Measurements from ENCODE around the gene PIM3. TPM values are rescaled to one million over a fixed set of nuclear protein-coding genes. Genes with fewer than 3 reads are reported as not detected.

PIM3 gene
- total and polyA plus RNA-seq, 10 of the 15 experiments (the other 5 are each of a cell fraction or from before 2014, with no cell fraction given): 0.31 to 60.8 (median 12.4) TPM

DNA sequence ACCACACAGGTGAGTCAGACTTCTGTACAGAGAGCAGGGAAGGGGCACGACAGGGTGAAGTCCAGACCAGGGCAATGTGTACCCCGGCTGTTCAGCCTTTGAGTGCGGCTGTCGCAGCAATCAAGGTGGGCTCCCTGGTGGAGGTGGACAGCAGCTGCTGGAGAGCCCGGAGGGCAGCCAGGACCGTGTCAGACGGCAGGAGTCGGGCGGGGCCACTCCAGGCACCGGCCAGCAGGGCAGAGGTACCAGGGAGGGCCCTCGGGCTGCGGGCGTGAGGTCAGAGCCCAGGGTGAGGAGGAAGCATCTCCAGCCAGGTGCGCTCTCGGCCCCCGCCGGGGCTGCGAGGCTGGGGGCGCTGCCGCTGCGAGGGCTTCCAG lies 802 bp upstream of the PIM3 start (continued):
- TF ChIP-seq, protein P1, sequence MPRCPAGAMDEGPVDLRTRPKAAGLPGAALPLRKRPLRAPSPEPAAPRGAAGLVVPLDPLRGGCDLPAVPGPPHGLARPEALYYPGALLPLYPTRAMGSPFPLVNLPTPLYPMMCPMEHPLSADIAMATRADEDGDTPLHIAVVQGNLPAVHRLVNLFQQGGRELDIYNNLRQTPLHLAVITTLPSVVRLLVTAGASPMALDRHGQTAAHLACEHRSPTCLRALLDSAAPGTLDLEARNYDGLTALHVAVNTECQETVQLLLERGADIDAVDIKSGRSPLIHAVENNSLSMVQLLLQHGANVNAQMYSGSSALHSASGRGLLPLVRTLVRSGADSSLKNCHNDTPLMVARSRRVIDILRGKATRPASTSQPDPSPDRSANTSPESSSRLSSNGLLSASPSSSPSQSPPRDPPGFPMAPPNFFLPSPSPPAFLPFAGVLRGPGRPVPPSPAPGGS (IDR thresholded peaks at IDR 0.05; ENCODE audit: borderline replicate concordance, insufficient read depth, low read depth, low read length, poor library complexity, severe bottlenecking): no peak
- TF ChIP-seq RFX5 (IDR thresholded peaks at IDR 0.05; ENCODE audit: low read depth, low read length) (no peak), BACH1 (IDR thresholded peaks at IDR 0.05; ENCODE audit: borderline replicate concordance) (peak; percentile 70), ESRRA (IDR thresholded peaks at IDR 0.05; ENCODE audit: low read length) (0 out of 2 replicates have a peak, but pooled peaks have one; percentile 18), CHD1 (IDR thresholded peaks at IDR 0.05; ENCODE audit: low read depth, low read length) (no peak), ZBED1 (IDR thresholded peaks at IDR 0.05; ENCODE audit: borderline replicate concordance) (no peak), ZNF217 (IDR thresholded peaks at IDR 0.05) (peak; percentile 53; the same call in 1 of the 2 replicates), HDAC2 (IDR thresholded peaks at IDR 0.05) (no peak), BHLHE40 (IDR thresholded peaks at IDR 0.05; ENCODE audit: borderline replicate concordance in 1 of 2, low read depth in 2 of 2, low read length in 1 of 2) (no peak), FOS (IDR thresholded peaks at IDR 0.05; ENCODE audit: borderline replicate concordance, extremely low read depth, insufficient read length) (no peak)
- TF ChIP-seq, protein P2, sequence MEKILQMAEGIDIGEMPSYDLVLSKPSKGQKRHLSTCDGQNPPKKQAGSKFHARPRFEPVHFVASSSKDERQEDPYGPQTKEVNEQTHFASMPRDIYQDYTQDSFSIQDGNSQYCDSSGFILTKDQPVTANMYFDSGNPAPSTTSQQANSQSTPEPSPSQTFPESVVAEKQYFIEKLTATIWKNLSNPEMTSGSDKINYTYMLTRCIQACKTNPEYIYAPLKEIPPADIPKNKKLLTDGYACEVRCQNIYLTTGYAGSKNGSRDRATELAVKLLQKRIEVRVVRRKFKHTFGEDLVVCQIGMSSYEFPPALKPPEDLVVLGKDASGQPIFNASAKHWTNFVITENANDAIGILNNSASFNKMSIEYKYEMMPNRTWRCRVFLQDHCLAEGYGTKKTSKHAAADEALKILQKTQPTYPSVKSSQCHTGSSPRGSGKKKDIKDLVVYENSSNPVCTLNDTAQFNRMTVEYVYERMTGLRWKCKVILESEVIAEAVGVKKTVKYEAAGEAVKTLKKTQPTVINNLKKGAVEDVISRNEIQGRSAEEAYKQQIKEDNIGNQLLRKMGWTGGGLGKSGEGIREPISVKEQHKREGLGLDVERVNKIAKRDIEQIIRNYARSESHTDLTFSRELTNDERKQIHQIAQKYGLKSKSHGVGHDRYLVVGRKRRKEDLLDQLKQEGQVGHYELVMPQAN (conservative IDR thresholded peaks at IDR 0.05): peak; percentile 78
- TF ChIP-seq, protein P3, sequence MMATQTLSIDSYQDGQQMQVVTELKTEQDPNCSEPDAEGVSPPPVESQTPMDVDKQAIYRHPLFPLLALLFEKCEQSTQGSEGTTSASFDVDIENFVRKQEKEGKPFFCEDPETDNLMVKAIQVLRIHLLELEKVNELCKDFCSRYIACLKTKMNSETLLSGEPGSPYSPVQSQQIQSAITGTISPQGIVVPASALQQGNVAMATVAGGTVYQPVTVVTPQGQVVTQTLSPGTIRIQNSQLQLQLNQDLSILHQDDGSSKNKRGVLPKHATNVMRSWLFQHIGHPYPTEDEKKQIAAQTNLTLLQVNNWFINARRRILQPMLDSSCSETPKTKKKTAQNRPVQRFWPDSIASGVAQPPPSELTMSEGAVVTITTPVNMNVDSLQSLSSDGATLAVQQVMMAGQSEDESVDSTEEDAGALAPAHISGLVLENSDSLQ (IDR thresholded peaks at IDR 0.05): no peak
- TF ChIP-seq, protein P4, sequence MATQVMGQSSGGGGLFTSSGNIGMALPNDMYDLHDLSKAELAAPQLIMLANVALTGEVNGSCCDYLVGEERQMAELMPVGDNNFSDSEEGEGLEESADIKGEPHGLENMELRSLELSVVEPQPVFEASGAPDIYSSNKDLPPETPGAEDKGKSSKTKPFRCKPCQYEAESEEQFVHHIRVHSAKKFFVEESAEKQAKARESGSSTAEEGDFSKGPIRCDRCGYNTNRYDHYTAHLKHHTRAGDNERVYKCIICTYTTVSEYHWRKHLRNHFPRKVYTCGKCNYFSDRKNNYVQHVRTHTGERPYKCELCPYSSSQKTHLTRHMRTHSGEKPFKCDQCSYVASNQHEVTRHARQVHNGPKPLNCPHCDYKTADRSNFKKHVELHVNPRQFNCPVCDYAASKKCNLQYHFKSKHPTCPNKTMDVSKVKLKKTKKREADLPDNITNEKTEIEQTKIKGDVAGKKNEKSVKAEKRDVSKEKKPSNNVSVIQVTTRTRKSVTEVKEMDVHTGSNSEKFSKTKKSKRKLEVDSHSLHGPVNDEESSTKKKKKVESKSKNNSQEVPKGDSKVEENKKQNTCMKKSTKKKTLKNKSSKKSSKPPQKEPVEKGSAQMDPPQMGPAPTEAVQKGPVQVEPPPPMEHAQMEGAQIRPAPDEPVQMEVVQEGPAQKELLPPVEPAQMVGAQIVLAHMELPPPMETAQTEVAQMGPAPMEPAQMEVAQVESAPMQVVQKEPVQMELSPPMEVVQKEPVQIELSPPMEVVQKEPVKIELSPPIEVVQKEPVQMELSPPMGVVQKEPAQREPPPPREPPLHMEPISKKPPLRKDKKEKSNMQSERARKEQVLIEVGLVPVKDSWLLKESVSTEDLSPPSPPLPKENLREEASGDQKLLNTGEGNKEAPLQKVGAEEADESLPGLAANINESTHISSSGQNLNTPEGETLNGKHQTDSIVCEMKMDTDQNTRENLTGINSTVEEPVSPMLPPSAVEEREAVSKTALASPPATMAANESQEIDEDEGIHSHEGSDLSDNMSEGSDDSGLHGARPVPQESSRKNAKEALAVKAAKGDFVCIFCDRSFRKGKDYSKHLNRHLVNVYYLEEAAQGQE (IDR thresholded peaks at IDR 0.05; ENCODE audit: low read depth, low read length): no peak
